OCI-LY7 (cell line): ENCODE measurements around the gene TJAP1. TPM values are rescaled to one million over a fixed set of nuclear protein-coding genes. Genes with fewer than 3 reads are reported as not detected.

Experiments
- BruUV-seq: library from RNA; stranded (reverse); fragments of 400-500 nt; replicated peaks from 2 replicates; lab custom pipeline; 2021; lab: Mats Ljungman, UMichigan
- CTCF ChIA-PET: fragments of 300-600 bp; sonication (Branson Sonifier 250); formaldehyde crosslinking; loops from one replicate; lab custom pipeline; 2022; ENCODE audit warnings: antibody characterized with exemption; ENCODE audit not compliant: unreplicated experiment; lab: Charles Lee
- POLR2A ChIA-PET: fragments of 300-600 bp; sonication (Branson Sonifier 250); formaldehyde crosslinking; loops from one replicate; lab custom pipeline; 2022; ENCODE audit warnings: antibody characterized with exemption; lab: Charles Lee
- DNase-seq: peaks from one replicate; pipeline ENCODE4 v3.0.0-alpha.2; 2015; ENCODE audit warnings: low spot score
- H2AFZ ChIP-seq: fragments of 200-600 bp; sonication (generic), shearing (Covaris generic); 2 replicates; pipeline ENCODE4 v1.6.1; 2014; ENCODE audit warnings: mild to moderate bottlenecking, antibody characterized with exemption, low read length, moderate library complexity
- H3K27ac ChIP-seq: fragments of 200-600 bp; sonication (generic); 2 replicates; pipeline ENCODE4 v1.5.1; 2014; ENCODE audit warnings: mixed run types, low read depth, mild to moderate bottlenecking, moderate library complexity, low read length, inconsistent platforms; ENCODE audit not compliant: poor library complexity, severe bottlenecking
- H3K36me3 ChIP-seq: fragments of 200-600 bp; sonication (generic); 2 replicates; pipeline ENCODE4 v1.6.1; 2014; ENCODE audit warnings: mild to moderate bottlenecking, antibody characterized with exemption, low read length, moderate library complexity, mixed read lengths; ENCODE audit not compliant: insufficient read depth
- H3K4me1 ChIP-seq: fragments of 200-600 bp; sonication (generic); 2 replicates; pipeline ENCODE4 v1.5.1; 2014; ENCODE audit warnings: mild to moderate bottlenecking, low read length; ENCODE audit not compliant: insufficient read depth, poor library complexity, severe bottlenecking
- H3K4me2 ChIP-seq: fragments of 200-600 bp; sonication (generic); 2 replicates; pipeline ENCODE4 v1.6.1; 2014; ENCODE audit warnings: mild to moderate bottlenecking, low read length
- H3K4me3 ChIP-seq: fragments of 200-600 bp; sonication (generic); 2 replicates; pipeline ENCODE4 v1.5.1; 2014; ENCODE audit warnings: mild to moderate bottlenecking, low read depth, low read length; ENCODE audit not compliant: poor library complexity, severe bottlenecking
- H3K79me2 ChIP-seq: fragments of 200-600 bp; sonication (generic); 2 replicates; pipeline ENCODE4 v1.6.1; 2016; ENCODE audit warnings: low read depth, mild to moderate bottlenecking, low read length, moderate library complexity, mixed read lengths; ENCODE audit not compliant: insufficient read depth
- H3K9me2 ChIP-seq: fragments of 200-600 bp; sonication (generic); 2 replicates; pipeline ENCODE4 v1.6.1; 2016; ENCODE audit warnings: mild to moderate bottlenecking, low read length, mixed read lengths; ENCODE audit not compliant: insufficient read depth
- H3K9me3 ChIP-seq: fragments of 200-600 bp; sonication (generic); 2 replicates; pipeline ENCODE4 v1.6.1; 2014; ENCODE audit warnings: mild to moderate bottlenecking, mixed run types, low read length, mixed read lengths
- H4K20me1 ChIP-seq: fragments of 200-600 bp; sonication (generic); 2 replicates; pipeline ENCODE4 v1.6.1; 2014; ENCODE audit warnings: mild to moderate bottlenecking, antibody characterized with exemption, low read length, moderate library complexity, mixed read lengths; ENCODE audit not compliant: insufficient read depth
- CTCF ChIP-seq: fragments of 200-600 bp; sonication (generic); conservative IDR thresholded peaks from 2 replicates; pipeline ENCODE4 v1.5.1; 2014; ENCODE audit warnings: mild to moderate bottlenecking, antibody characterized with exemption, low read length, moderate library complexity, mixed read lengths
- EZH2phosphoT487 ChIP-seq: fragments of 200-600 bp; sonication (generic); IDR thresholded peaks from 2 replicates; pipeline ENCODE4 v1.6.1; 2018; ENCODE audit warnings: low read depth, borderline replicate concordance, mild to moderate bottlenecking, mixed run types, antibody characterized with exemption, low read length, moderate library complexity, mixed read lengths
- intact Hi-C: fragments of 100-400 bp; cut with micrococcal nuclease; formaldehyde crosslinking; loops from one replicate; pipeline ENCODE4 v1.10.0; 2022; ENCODE audit not compliant: unreplicated experiment
- total RNA-seq, 2 experiments: library from RNA; depleted of rRNA in 1 of 2; stranded (reverse); fragments of >200 nt in 1 of 2; shearing (Covaris generic) in 1 of 2; gene quantifications; 2 replicates each; pipeline ENCODE4 v1.2.3, GENCODE V29; 2014 to 2022

Gene TJAP1
- total RNA-seq, 2 experiments from 2014 or later, result 16.7 to 34.4 TPM

- ChIA-PET POLR2A (no interaction called here), CTCF (no interaction called here)
- no peaks in the 10 kb centered on the region for H4K20me1 ChIP-seq
- DNase-seq, result no peak
- TF ChIP-seq EZH2phosphoT487 (no peak), CTCF (no peak)
- H3K36me3 ChIP-seq, result peaks cover 13% of the 10 kb centered on the region; the same call in 1 of the 2 replicates
- no peaks in the 10 kb centered on the region for H3K79me2 ChIP-seq
- no peak overlapping the region for H2AFZ ChIP-seq
- no peak overlapping the region for H3K4me2 ChIP-seq
- no TSS peak for BruUV-seq
- intact Hi-C loops, result no loop called here
- H3K9me2 ChIP-seq, result no peaks in the 10 kb centered on the region
- H3K4me1 ChIP-seq, result no peaks in the 10 kb centered on the region
- H3K27ac ChIP-seq, result no peak overlapping the region
- no peak overlapping the region for H3K4me3 ChIP-seq
- H3K9me3 ChIP-seq, result no peaks in the 10 kb centered on the region
Measured at GRCh38 chr6:43494321-43494720, 17.0 kb downstream of the TJAP1 start.

- H2AFZ ChIP-seq, result no peak overlapping the region
- no peak overlapping the region for H3K27ac ChIP-seq
- H3K9me2 ChIP-seq, result no peaks in the 10 kb centered on the region
- CTCF ChIA-PET, result no interaction called here
- no peaks in the 10 kb centered on the region for H3K79me2 ChIP-seq
- no peak for TF ChIP-seq CTCF
- TF ChIP-seq EZH2phosphoT487, result no peak
- DNase-seq, result no peak
- H3K4me2 ChIP-seq, result no peak overlapping the region
- intact Hi-C loops, result no loop called here
- BruUV-seq, result no TSS peak
- no peak overlapping the region for H3K4me3 ChIP-seq
- no peaks in the 10 kb centered on the region for H3K4me1 ChIP-seq
- POLR2A ChIA-PET, result no interaction called here
- H4K20me1 ChIP-seq, result no peaks in the 10 kb centered on the region
- H3K36me3 ChIP-seq, result peaks cover 18% of the 10 kb centered on the region; the same call in 1 of the 2 replicates
- no peaks in the 10 kb centered on the region for H3K9me3 ChIP-seq
Measured at GRCh38 chr6:43494766-43495165, 17.4 kb downstream of the TJAP1 start.

GRCh38 chr6:43495409-43495941 is 18.1 kb downstream of the TJAP1 start:
- no peak overlapping the region for H2AFZ ChIP-seq
- no peak overlapping the region for H3K27ac ChIP-seq
- no peaks in the 10 kb centered on the region for H3K9me2 ChIP-seq
- H3K36me3 ChIP-seq, result peaks cover 23% of the 10 kb centered on the region; the same call in 1 of the 2 replicates
- ChIA-PET POLR2A (interaction anchor here (0.6 kb wide), 1 partner anchor 21 kb away, joined by 3 read pairs; no protein-coding TSS in a partner anchor), CTCF (no interaction called here)
- no TSS peak for BruUV-seq
- no peak overlapping the region for H3K4me2 ChIP-seq
- DNase-seq, result no peak
- TF ChIP-seq EZH2phosphoT487 (no peak), CTCF (no peak)
- no peaks in the 10 kb centered on the region for H3K4me1 ChIP-seq
- H3K79me2 ChIP-seq, result no peaks in the 10 kb centered on the region
- no peak overlapping the region for H3K4me3 ChIP-seq
- H4K20me1 ChIP-seq, result no peaks in the 10 kb centered on the region
- no peaks in the 10 kb centered on the region for H3K9me3 ChIP-seq
- intact Hi-C loops, result no loop called here
